ENCODE measurements around the gene CSKMT.

DNA sequence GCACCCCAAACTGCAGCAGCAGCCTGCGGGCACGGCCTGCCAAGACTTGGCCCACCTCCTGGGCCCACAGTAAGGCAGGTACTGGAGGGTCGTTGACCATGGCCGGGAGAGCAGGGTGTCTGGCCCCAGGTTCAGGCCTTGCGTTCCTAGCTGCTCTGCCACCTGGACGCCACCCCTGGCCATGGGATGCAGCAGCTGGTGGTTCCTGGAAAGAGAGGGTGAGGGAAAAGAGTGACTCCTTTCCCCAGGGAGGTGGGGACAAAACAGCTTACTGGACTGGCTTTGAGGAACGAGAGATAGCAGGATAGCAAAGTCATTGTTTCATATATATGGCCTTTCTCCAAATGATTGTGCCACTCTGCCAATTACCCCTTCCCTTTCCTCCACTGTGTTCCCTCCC lies 40.3 kb downstream of the CSKMT start:
- TF ChIP-seq POLR2A (IDR thresholded peaks at IDR 0.05; ENCODE audit: low read length) (no peak), GATA1 (IDR thresholded peaks at IDR 0.05; ENCODE audit: low read depth, low read length) (no peak)

All from erythroblast (primary cell).